Activated gamma-delta T cell treated with Interleukin-2 at 50 U/mL for 16 hours (primary cell): ENCODE data around the gene OTOG.
"Not testable (repeated sequence)": the region's sequence is repeated elsewhere in the genome, so short reads cannot be mapped to it uniquely, and the experiment has no call there.

ENCODE experiments used
- DNase-seq: peaks from one replicate; pipeline ENCODE4 v3.0.0-alpha.2; 2020

The OTOG gene

GRCh38 chr11:17606233-17607082 lies 59.4 kb downstream of the OTOG start:
- no peak for DNase-seq

- no peak for DNase-seq
Measured at GRCh38 chr11:17607083-17607429, 60.0 kb downstream of the OTOG start.

GRCh38 chr11:17607591-17608570 lies 60.8 kb downstream of the OTOG start:
- no peak for DNase-seq

- no peak for DNase-seq
Measured at GRCh38 chr11:17608821-17609220, 61.8 kb downstream of the OTOG start.

- no peak for DNase-seq
Measured at GRCh38 chr11:17609291-17610084, 62.4 kb downstream of the OTOG start.

DNA sequence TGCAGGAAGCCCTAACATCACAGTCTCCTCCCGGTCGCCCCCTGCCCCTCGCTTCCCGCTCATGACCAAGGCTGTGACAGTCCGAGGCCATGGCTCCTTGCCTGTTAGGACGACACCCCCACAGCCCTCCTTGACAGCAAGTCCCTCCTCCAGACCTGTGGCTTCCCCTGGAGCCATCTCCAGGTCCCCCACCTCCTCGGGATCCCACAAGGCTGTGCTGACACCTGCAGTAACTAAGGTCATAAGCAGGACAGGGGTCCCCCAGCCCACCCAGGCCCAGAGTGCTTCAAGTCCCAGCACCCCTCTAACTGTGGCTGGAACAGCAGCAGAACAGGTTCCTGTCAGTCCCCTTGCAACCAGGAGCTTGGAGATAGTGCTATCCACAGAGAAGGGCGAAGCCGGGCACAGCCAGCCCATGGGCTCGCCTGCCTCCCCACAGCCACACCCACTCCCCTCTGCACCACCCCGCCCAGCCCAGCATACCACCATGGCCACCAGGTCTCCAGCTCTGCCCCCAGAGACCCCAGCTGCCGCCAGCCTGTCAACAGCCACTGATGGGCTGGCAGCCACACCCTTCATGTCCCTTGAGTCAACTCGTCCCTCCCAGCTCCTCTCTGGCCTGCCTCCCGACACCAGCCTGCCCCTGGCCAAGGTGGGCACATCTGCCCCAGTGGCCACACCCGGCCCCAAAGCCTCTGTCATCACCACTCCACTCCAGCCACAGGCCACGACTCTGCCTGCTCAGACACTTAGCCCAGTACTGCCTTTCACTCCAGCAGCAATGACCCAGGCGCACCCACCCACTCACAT lies 63.2 kb downstream of the OTOG start:
- no peak for DNase-seq

GRCh38 chr11:17611049-17611448 lies 64.0 kb downstream of the OTOG start:
- DNase-seq, result no peak

GRCh38 chr11:17611503-17612220 lies 64.6 kb downstream of the OTOG start:
- no peak for DNase-seq

- DNase-seq, result no peak
Measured at GRCh38 chr11:17612221-17613188, 65.4 kb downstream of the OTOG start.

GRCh38 chr11:17613428-17613962 lies 66.4 kb downstream of the OTOG start:
- no peak for DNase-seq

- DNase-seq, result no peak
Measured at GRCh38 chr11:17613983-17614382, 66.9 kb downstream of the OTOG start.

- not testable (repeated sequence) for DNase-seq
Measured at GRCh38 chr11:17622711-17623110, 75.7 kb downstream of the OTOG start.

DNA sequence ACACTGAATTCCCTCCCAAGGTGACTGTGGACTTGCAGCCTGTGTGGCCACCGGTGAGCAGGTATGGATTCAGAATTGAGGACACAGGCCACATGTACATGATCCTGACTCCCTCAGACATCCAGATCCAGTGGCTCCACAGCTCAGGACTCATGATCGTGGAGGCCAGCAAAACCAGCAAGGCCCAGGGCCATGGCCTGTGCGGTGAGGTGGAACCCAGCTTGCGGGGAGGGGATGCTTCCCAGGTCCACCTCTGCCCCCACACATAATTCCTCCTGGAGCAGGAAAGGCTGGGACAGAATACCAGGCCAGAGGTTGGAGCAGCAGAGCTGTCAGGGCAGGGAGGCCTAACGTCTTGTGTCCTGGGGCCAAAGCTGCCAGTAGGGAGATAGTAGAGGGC lies 82.1 kb downstream of the OTOG start:
- DNase-seq, result no peak

DNA sequence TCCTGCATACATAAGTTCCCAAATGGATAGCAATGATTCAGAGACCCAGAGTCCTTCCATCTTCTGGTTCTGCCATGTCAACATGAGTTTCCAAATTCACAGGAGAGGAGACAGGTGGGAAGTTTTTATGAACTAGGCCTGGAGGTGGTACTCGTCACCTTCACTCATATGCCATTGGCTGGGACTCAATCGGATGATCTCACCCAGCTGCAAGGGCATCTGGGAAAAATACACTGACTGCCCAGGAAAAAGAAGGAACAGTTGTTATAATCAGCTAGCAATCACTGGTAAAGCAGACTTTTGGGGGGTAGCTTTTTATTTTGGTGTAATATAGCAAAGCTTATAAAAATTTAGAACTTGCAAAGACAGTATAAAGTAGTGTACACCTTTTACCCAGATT lies 83.9 kb downstream of the OTOG start:
- no peak for DNase-seq

DNA sequence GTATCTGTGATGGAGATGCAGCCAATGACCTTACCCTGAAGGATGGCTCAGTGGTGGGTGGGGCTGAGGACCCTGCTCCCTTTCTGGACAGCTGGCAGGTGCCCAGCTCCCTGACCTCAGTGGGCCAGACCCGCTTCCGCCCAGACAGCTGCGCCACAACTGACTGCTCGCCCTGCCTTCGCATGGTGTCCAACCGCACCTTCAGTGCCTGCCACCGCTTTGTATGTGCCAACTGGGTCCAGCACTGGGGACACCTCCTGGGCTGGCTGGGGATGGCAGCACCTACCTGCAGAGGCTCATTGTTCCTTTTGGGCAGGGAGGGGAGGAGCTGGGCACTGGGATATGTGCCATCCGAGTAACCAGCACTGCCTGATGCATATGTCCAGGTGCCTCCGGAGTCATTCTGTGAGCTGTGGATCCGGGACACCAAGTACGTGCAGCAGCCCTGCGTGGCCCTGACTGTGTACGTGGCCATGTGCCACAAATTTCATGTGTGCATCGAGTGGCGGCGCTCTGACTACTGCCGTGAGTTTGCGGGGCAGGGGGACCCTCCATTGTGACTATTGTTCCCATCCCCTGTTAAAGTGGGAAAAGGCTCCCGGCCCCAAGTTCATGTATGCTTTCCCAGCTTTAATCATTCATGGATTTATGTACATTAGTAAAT lies 84.8 kb downstream of the OTOG start:
- DNase-seq, result no peak

DNA sequence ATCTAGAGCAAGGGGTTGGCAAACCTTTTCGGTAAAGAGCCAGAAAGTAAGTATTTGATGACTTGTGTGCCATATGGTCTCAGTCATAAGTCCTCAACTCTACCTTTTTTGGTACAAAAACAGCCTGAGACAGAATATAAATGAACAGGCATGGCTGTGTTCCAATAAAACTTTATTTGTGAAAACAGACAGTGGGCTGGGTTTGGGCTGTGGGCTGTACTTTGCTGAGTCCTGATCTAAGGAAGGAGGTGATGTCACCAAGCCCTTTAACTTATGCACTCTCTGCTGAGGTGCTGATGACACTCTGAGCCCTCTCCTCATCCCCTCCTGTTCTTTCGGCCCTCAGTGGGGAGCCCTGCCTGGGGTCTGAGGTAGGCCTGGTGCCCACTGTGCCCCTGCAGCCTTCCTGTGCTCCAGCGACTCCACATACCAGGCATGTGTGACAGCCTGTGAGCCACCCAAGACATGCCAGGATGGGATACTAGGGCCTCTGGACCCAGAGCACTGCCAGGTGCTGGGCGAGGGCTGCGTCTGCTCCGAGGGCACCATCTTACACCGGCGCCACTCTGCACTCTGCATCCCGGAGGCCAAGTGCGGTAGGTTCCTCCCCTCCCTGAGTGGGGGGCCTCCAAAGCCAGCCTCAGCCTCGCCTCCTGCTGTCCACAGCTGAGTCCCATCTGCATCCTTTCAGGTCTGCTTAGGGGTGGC lies 86.4 kb downstream of the OTOG start:
- DNase-seq, result no peak

GRCh38 chr11:17633987-17634775 lies 87.1 kb downstream of the OTOG start:
- DNase-seq, result no peak
